Occipital lobe (tissue), 2 donors: Measurements from ENCODE around the gene FBXO11. TPM values are rescaled to one million over a fixed set of nuclear protein-coding genes. Genes with fewer than 3 reads are reported as not detected.
"Not testable (repeated sequence)": the region's sequence is repeated elsewhere in the genome, so short reads cannot be mapped to it uniquely, and the experiment has no call there.

Experiments
- DNase-seq: peaks from one replicate; lab custom pipeline; 2025; lab: John Stamatoyannopoulos, UW
- total RNA-seq: library from RNA; depleted of rRNA; stranded (reverse); fragments of >200 nt; gene quantifications from one replicate; pipeline ENCODE4 v1.2.3, GENCODE V29; 2014

Gene FBXO11
- total RNA-seq, result 192 TPM

- DNase-seq, result peak; percentile 95
Observed at GRCh38 chr2:47906157-47907038, at the start of gene FBXO11. TSS of gene FBXO11 (minus strand) at chr2:47906498. CDS start at chr2:47905720, 778 bp downstream.

GRCh38 chr2:47950340-47951301 lies 44.3 kb upstream of the FBXO11 start:
- no peak for DNase-seq

- DNase-seq, result no peak
Observed at GRCh38 chr2:47946593-47946992, 40.3 kb upstream of the FBXO11 start.

GRCh38 chr2:47945046-47945781 lies 38.9 kb upstream of the FBXO11 start:
- DNase-seq, result no peak

GRCh38 chr2:47941936-47942335 lies 35.6 kb upstream of the FBXO11 start:
- DNase-seq, result no peak

GRCh38 chr2:47937677-47938076 lies 31.4 kb upstream of the FBXO11 start:
- no peak for DNase-seq

- no peak for DNase-seq
Observed at GRCh38 chr2:47935071-47935470, 28.8 kb upstream of the FBXO11 start.

- no peak for DNase-seq
Observed at GRCh38 chr2:47918043-47918442, 11.7 kb upstream of the FBXO11 start.

GRCh38 chr2:47917276-47917961 lies 11.1 kb upstream of the FBXO11 start:
- DNase-seq, result no peak

GRCh38 chr2:47916412-47916811 lies 10.1 kb upstream of the FBXO11 start:
- DNase-seq, result no peak

GRCh38 chr2:47910662-47911061 lies 4.4 kb upstream of the FBXO11 start:
- not testable (repeated sequence) for DNase-seq

GRCh38 chr2:47908682-47909081 lies 2.4 kb upstream of the FBXO11 start:
- no peak for DNase-seq

- no peak for DNase-seq
Observed at GRCh38 chr2:47907039-47907781, 912 bp upstream of the FBXO11 start.

- peak; percentile 77 for DNase-seq
Observed at GRCh38 chr2:47905386-47906156, 727 bp downstream of the FBXO11 start.

- DNase-seq, result no peak
Observed at GRCh38 chr2:47903781-47904490, 2.4 kb downstream of the FBXO11 start.

GRCh38 chr2:47901892-47902291 lies 4.4 kb downstream of the FBXO11 start:
- DNase-seq, result not testable (repeated sequence)

GRCh38 chr2:47900857-47901256 lies 5.4 kb downstream of the FBXO11 start:
- no peak for DNase-seq

- DNase-seq, result no peak
Observed at GRCh38 chr2:47899915-47900816, 6.1 kb downstream of the FBXO11 start.
